Right kidney (tissue), 1 donor: ENCODE data around the gene CADM2.
"Not testable (repeated sequence)": the region's sequence is repeated elsewhere in the genome, so short reads cannot be mapped to it uniquely, and the experiment has no call there.

Source experiments
- DNase-seq: peaks from one replicate; pipeline ENCODE4 v3.0.0-alpha.2; 2016

CADM2 gene

GRCh38 chr3:85481411-85482212 is 522.8 kb downstream of the CADM2 start:
- no peak for DNase-seq

GRCh38 chr3:85482213-85482490 is 523.4 kb downstream of the CADM2 start:
- DNase-seq = no peak

- no peak for DNase-seq
These were observed 525.2 kb downstream of the CADM2 start for GRCh38 chr3:85483986-85484385.

- no peak for DNase-seq
These were observed 528.6 kb downstream of the CADM2 start for GRCh38 chr3:85487375-85487774.

- DNase-seq = no peak
These were observed 536.8 kb downstream of the CADM2 start for GRCh38 chr3:85495602-85496001.

GRCh38 chr3:85498177-85498576 is 539.4 kb downstream of the CADM2 start:
- no peak for DNase-seq

- no peak for DNase-seq
These were observed 543.5 kb downstream of the CADM2 start for GRCh38 chr3:85502148-85502875.

- DNase-seq = not testable (repeated sequence)
These were observed 545.5 kb downstream of the CADM2 start for GRCh38 chr3:85504129-85504784.

- DNase-seq = not testable (repeated sequence)
These were observed 546.2 kb downstream of the CADM2 start for GRCh38 chr3:85504785-85505511.

- DNase-seq = not testable (repeated sequence)
These were observed 548.3 kb downstream of the CADM2 start for GRCh38 chr3:85507052-85507451.

- no peak for DNase-seq
These were observed 549.9 kb downstream of the CADM2 start for GRCh38 chr3:85508659-85509058.

- no peak for DNase-seq
These were observed 557.4 kb downstream of the CADM2 start for GRCh38 chr3:85516146-85516545.

- no peak for DNase-seq
These were observed 565.3 kb downstream of the CADM2 start for GRCh38 chr3:85524104-85524503.

GRCh38 chr3:85525264-85525663 is 566.5 kb downstream of the CADM2 start:
- no peak for DNase-seq

GRCh38 chr3:85533586-85533985 is 574.8 kb downstream of the CADM2 start:
- DNase-seq = no peak

- no peak for DNase-seq
These were observed 576.7 kb downstream of the CADM2 start for GRCh38 chr3:85535517-85535916.

- no peak for DNase-seq
These were observed 580.4 kb downstream of the CADM2 start for GRCh38 chr3:85539232-85539631.

- DNase-seq = no peak
These were observed 595.4 kb downstream of the CADM2 start for GRCh38 chr3:85554153-85554552.

- DNase-seq = no peak
These were observed 601.4 kb downstream of the CADM2 start for GRCh38 chr3:85560088-85560785.

- no peak for DNase-seq
These were observed 608.4 kb downstream of the CADM2 start for GRCh38 chr3:85567071-85567676.

- no peak for DNase-seq
These were observed 612.0 kb downstream of the CADM2 start for GRCh38 chr3:85570819-85571218.

GRCh38 chr3:85571835-85572234 is 613.0 kb downstream of the CADM2 start:
- no peak for DNase-seq
